ENCODE data around the gene TRIO. TPM values are rescaled to one million over a fixed set of nuclear protein-coding genes. Genes with fewer than 3 reads are reported as not detected.

TRIO gene
- total and polyA plus RNA-seq, 2 donors (not counting 3 experiments of a cell fraction or from before 2014, with no cell fraction given), result 82.9 to 248 TPM

- peaks cover 10% of the 10 kb centered on the region for H4K20me1 ChIP-seq (replicated peaks; ENCODE audit: control insufficient read depth, extremely low read depth, insufficient read depth, low read length)
- H2AFZ ChIP-seq (ENCODE audit: low read depth, low read length), result no peak overlapping the region
- no peaks in the 10 kb centered on the region for H3K9me1 ChIP-seq (replicated peaks; ENCODE audit: control insufficient read depth, extremely low read depth, insufficient read depth, low read length)
- TF ChIP-seq FOS (IDR thresholded peaks at IDR 0.05; ENCODE audit: borderline replicate concordance, insufficient read depth, low read length) (no peak), MAX (IDR thresholded peaks at IDR 0.05; ENCODE audit: insufficient read depth, insufficient read length) (no peak), CTCF (IDR thresholded peaks at IDR 0.05; ENCODE audit: extremely low read depth in 1 of 2, insufficient read depth in 1 of 2, low read depth in 1 of 2, low read length in 2 of 2) (no peak), GATA2 (IDR thresholded peaks at IDR 0.05; ENCODE audit: insufficient read depth, insufficient read length, low read depth, low read length) (no peak), POLR2AphosphoS5 (IDR thresholded peaks at IDR 0.05; ENCODE audit: insufficient read depth, low read depth, low read length) (no peak), POLR2A (IDR thresholded peaks at IDR 0.05; ENCODE audit: low read depth, low read length) (no peak)
- H3K9me3 ChIP-seq (replicated peaks; ENCODE audit: control insufficient read depth, insufficient read depth, low read length), result no peaks in the 10 kb centered on the region
- CTCF ChIA-PET, result no interaction called here
- DNase-seq (ENCODE audit: low read depth, low spot score) (no peak), FAIRE-seq (no peak)
- H3K36me3 ChIP-seq (ENCODE audit: control insufficient read depth in 2 of 2, extremely low read depth in 1 of 2, insufficient read depth in 2 of 2, low read length in 2 of 2), result no peaks in the 10 kb centered on the region
- POLR2A ChIA-PET, result no interaction called here
- intact Hi-C loops (cut with micrococcal nuclease), result no loop called here
- BruUV-seq (replicated peaks), result no TSS peak
- H3K9ac ChIP-seq (replicated peaks; ENCODE audit: extremely low read depth, insufficient read depth, low read length), result no peak overlapping the region
- no peak overlapping the region for H3K27ac ChIP-seq (ENCODE audit: insufficient read depth, low read depth, low read length)
- peaks cover 99% of the 10 kb centered on the region for H3K79me2 ChIP-seq (ENCODE audit: control insufficient read depth, insufficient read depth, low read length)
- dilution Hi-C loops (cut with MboI; ENCODE audit: extremely low pct_ligation_motif_present, low sequenced_read_pairs), result no loop called here
- H3K4me2 ChIP-seq (ENCODE audit: insufficient read depth, low read length), result no peak overlapping the region
- no peak overlapping the region for H3K4me3 ChIP-seq (replicated peaks in 1 of 3; ENCODE audit: insufficient read depth in 1 of 3, low read depth in 1 of 3, low read length in 3 of 3)
- H3K27me3 ChIP-seq (ENCODE audit: control insufficient read depth in 2 of 2, insufficient read depth in 2 of 2, low read length in 2 of 2), result no peaks in the 10 kb centered on the region
- H3K4me1 ChIP-seq (ENCODE audit: control insufficient read depth, extremely low read depth, insufficient read depth, low read length), result peaks cover 37% of the 10 kb centered on the region
Observed at GRCh38 chr5:14176888-14177287, 33.7 kb downstream of the TRIO start.

- H3K9me3 ChIP-seq (replicated peaks; ENCODE audit: control insufficient read depth, insufficient read depth, low read length), result no peaks in the 10 kb centered on the region
- no peaks in the 10 kb centered on the region for H3K27me3 ChIP-seq (ENCODE audit: control insufficient read depth in 2 of 2, insufficient read depth in 2 of 2, low read length in 2 of 2)
- H3K36me3 ChIP-seq (ENCODE audit: control insufficient read depth in 2 of 2, extremely low read depth in 1 of 2, insufficient read depth in 2 of 2, low read length in 2 of 2), result no peaks in the 10 kb centered on the region
- BruUV-seq (replicated peaks), result no TSS peak
- H3K9ac ChIP-seq (replicated peaks; ENCODE audit: extremely low read depth, insufficient read depth, low read length), result no peak overlapping the region
- H2AFZ ChIP-seq (ENCODE audit: low read depth, low read length), result no peak overlapping the region
- no peaks in the 10 kb centered on the region for H3K9me1 ChIP-seq (replicated peaks; ENCODE audit: control insufficient read depth, extremely low read depth, insufficient read depth, low read length)
- no peak overlapping the region for H3K4me2 ChIP-seq (ENCODE audit: insufficient read depth, low read length)
- no peak overlapping the region for H3K27ac ChIP-seq (ENCODE audit: insufficient read depth, low read depth, low read length)
- CTCF ChIA-PET, result no interaction called here
- POLR2A ChIA-PET, result no interaction called here
- intact Hi-C loops (cut with micrococcal nuclease) (no loop called here), dilution Hi-C loops (cut with MboI; ENCODE audit: extremely low pct_ligation_motif_present, low sequenced_read_pairs) (no loop called here)
- DNase-seq (ENCODE audit: low read depth, low spot score), result no peak
- peaks cover 30% of the 10 kb centered on the region for H3K4me1 ChIP-seq (ENCODE audit: control insufficient read depth, extremely low read depth, insufficient read depth, low read length)
- no peak overlapping the region for H3K4me3 ChIP-seq (replicated peaks in 1 of 3; ENCODE audit: insufficient read depth in 1 of 3, low read depth in 1 of 3, low read length in 3 of 3)
- peaks cover 8% of the 10 kb centered on the region for H4K20me1 ChIP-seq (replicated peaks; ENCODE audit: control insufficient read depth, extremely low read depth, insufficient read depth, low read length)
- TF ChIP-seq GATA2 (IDR thresholded peaks at IDR 0.05; ENCODE audit: insufficient read depth, insufficient read length, low read depth, low read length) (no peak), POLR2AphosphoS5 (IDR thresholded peaks at IDR 0.05; ENCODE audit: insufficient read depth, low read depth, low read length) (no peak), MYC (IDR thresholded peaks at IDR 0.05; ENCODE audit: low read depth, low read length) (no peak), EZH2 (IDR thresholded peaks at IDR 0.05; ENCODE audit: borderline replicate concordance, low read depth, low read length, severe bottlenecking) (no peak), FOS (IDR thresholded peaks at IDR 0.05; ENCODE audit: borderline replicate concordance, insufficient read depth, low read length) (no peak), CTCF (IDR thresholded peaks at IDR 0.05; ENCODE audit: extremely low read depth in 1 of 2, insufficient read depth in 1 of 2, low read depth in 1 of 2, low read length in 2 of 2) (no peak)
- peaks cover 99% of the 10 kb centered on the region for H3K79me2 ChIP-seq (ENCODE audit: control insufficient read depth, insufficient read depth, low read length)
- no peak for FAIRE-seq
Observed at GRCh38 chr5:14177634-14178033, 34.5 kb downstream of the TRIO start.
